Neutrophil (primary cell): ENCODE data around the gene DOLPP1.
"Not testable (repeated sequence)": the region's sequence is repeated elsewhere in the genome, so short reads cannot be mapped to it uniquely, and the experiment has no call there.

Experiments
- H3K27ac ChIP-seq: fragments of 200-600 bp; sonication (generic); 2 replicates; pipeline ENCODE4 v1.5.1; 2016; ENCODE audit warnings: mild to moderate bottlenecking, moderate library complexity
- H3K27me3 ChIP-seq: fragments of 200-600 bp; sonication (generic); 2 replicates; pipeline ENCODE4 v1.6.0; 2016; ENCODE audit warnings: mild to moderate bottlenecking
- H3K36me3 ChIP-seq: fragments of 200-600 bp; sonication (generic); 2 replicates; pipeline ENCODE4 v1.5.1; 2017
- H3K4me1 ChIP-seq, 2 experiments: fragments of 200-600 bp in 1 of 2; sonication (generic) in 1 of 2; 1 replicate in 1 of 2; 2 replicates in 1 of 2; pipeline versions ENCODE4 v1.5.1 to v1.6.1; 2013 to 2016; ENCODE audit warnings: low read depth in 1 of 2, low read length in 1 of 2, mild to moderate bottlenecking in 1 of 2, moderate library complexity in 1 of 2; ENCODE audit not compliant: control insufficient read depth in 1 of 2, insufficient read depth in 1 of 2
- H3K4me3 ChIP-seq, 2 experiments: fragments of 200-600 bp in 1 of 2; sonication (generic) in 1 of 2; 1 replicate in 1 of 2; 2 replicates in 1 of 2; pipeline ENCODE4 v1.5.1; 2013 to 2016; ENCODE audit warnings: low read depth in 1 of 2, low read length in 1 of 2, mild to moderate bottlenecking in 1 of 2, moderate library complexity in 1 of 2
- H3K9me3 ChIP-seq: fragments of 200-600 bp; sonication (generic); 2 replicates; pipeline ENCODE4 v1.5.1; 2016
- CTCF ChIP-seq: fragments of 200-600 bp; sonication (generic); IDR thresholded peaks from 2 replicates; pipeline ENCODE4 v1.5.1; 2016; ENCODE audit warnings: antibody characterized with exemption

DOLPP1 gene

GRCh38 chr9:129080601-129081387 lies at the start of gene DOLPP1:
Gene DOLPP1 (plus strand): TSS chr9:129081111. CDS start chr9:129081132, 21 bp downstream.
- Histone ChIP-seq H3K27ac (peak within 1 kb of the TSS; percentile 86), H3K4me1 (peaks cover 21 to 24% of the 10 kb centered on the region in 2 experiments)

GRCh38 chr9:129031514-129031913 lies 49.4 kb upstream of the DOLPP1 start:
- Histone ChIP-seq H3K9me3 (no peaks in the 10 kb centered on the region), H3K27ac (no peak overlapping the region), H3K4me1 (peaks cover 30 to 33% of the 10 kb centered on the region in 2 experiments), H3K36me3 (no peaks in the 10 kb centered on the region), H3K27me3 (no peaks in the 10 kb centered on the region), H3K4me3 (no peak overlapping the region)
- TF ChIP-seq CTCF = no peak

More at GRCh38 chr9:129080601-129081387, at the start of gene DOLPP1:
- Histone ChIP-seq H3K27me3 (no peaks in the 10 kb centered on the region), H3K9me3 (no peaks in the 10 kb centered on the region), H3K36me3 (peaks cover 13% of the 10 kb centered on the region), H3K4me3 (peak within 1 kb of the TSS; percentile 97 to 98)
- TF ChIP-seq CTCF = no peak

GRCh38 chr9:129032541-129033159 lies 48.3 kb upstream of the DOLPP1 start:
- no peak for TF ChIP-seq CTCF
- H3K4me1 ChIP-seq = peaks cover 29 to 33% of the 10 kb centered on the region in 2 experiments
- H3K27me3 ChIP-seq = no peaks in the 10 kb centered on the region
- H3K36me3 ChIP-seq = no peaks in the 10 kb centered on the region
- H3K27ac ChIP-seq = no peak overlapping the region
- no peak overlapping the region for H3K4me3 ChIP-seq
- H3K9me3 ChIP-seq = no peaks in the 10 kb centered on the region

- Histone ChIP-seq H3K9me3 (no peaks in the 10 kb centered on the region), H3K36me3 (no peaks in the 10 kb centered on the region), H3K27me3 (no peaks in the 10 kb centered on the region), H3K4me1 (peaks cover 32 to 37% of the 10 kb centered on the region in 2 experiments), H3K4me3 (no peak overlapping the region), H3K27ac (no peak overlapping the region)
- no peak for TF ChIP-seq CTCF
Observed at GRCh38 chr9:129033216-129033615, 47.7 kb upstream of the DOLPP1 start.

- Histone ChIP-seq H3K27ac (peak overlapping the region; percentile 84), H3K4me1 (peaks cover 21 to 26% of the 10 kb centered on the region in 2 experiments), H3K4me3 (peak overlapping the region; percentile 93 to 98)
- H3K36me3 ChIP-seq, H3K9me3 ChIP-seq, H3K27me3 ChIP-seq: not testable (repeated sequence)
Observed at GRCh38 chr9:129035838-129036237, 45.1 kb upstream of the DOLPP1 start.
